ENCODE results near the gene TNRC6A.
"Not testable (repeated sequence)": the region's sequence is repeated elsewhere in the genome, so short reads cannot be mapped to it uniquely, and the experiment has no call there.

TNRC6A gene

DNA sequence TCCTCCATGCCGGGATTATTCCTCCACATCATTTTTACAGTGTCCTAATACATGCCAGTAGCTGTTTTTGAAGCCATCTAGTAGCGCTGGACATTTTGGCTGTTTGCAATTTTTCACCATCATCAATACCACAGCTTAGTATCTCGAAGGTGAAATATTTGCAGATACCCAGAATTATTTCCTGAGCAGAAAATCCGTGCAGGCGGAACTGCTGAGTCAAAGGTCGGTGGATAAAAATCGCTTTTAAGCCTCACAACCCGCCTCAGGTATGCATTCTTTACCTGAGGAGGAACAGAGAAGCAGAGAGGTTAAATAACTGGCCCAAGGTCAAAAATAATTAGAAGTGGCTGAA lies 584 bp upstream of the TNRC6A start:
- DNase-seq: peak; percentile 71

DNA sequence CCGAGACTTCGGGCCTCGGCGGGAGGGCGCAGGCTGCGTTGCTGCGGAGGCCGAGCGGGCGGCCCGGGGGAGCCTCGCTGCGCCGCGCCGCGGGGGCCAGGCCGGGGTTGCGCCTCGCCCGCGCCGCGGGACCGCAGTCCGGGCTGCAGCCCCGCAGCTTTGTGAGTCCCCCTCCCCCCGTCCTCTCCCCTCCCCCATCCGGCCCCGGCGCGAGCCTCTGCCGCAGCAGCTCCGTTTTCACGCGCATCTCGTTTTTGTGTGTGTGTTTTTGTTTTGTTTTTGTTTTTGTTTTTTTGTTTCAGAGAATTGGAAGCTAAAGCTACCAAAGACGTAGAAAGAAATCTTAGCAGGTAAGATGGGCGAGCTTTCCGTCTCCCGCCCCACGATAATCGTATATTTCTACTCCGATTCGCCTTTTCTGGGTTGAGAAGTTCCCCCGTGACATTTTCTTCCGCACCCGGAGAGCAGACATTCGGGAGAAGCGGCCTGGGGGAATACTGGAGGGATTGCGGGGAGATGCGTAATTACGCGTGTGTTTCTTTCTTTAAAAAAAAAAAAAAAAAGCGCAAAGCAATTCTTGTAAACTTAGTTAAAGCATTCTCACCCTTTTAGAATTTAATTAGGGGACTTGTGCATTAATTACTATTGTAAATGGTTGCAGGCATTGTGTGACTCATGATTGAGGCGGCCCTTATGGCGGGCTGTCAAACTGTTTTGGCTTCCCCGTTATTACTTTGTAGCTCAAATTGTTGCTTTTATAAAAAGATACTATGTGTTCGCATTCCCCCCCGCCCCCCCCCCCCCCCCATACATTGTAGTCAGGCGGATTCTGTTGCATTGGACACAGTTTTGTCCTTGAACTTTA lies 732 bp downstream of the TNRC6A start:
- peak; percentile 54 for DNase-seq

DNA sequence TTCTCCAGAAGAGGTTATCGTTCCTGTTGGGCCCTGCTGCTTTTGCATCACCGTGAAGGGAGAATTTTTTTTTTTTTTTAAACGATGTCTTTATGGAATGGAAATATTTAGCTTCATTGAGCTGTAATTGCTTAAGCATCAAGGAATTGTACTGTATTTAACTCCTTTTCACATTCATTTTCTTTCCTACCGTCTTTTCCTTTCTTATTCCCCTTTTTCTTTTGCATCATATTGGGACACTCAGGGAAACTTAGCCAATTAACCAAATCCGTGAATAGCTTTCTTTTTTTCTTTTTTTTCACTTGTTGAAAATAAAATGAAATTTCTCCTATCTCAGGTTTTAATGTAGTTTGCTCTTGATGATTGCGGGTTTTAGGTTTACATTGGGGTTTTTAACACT lies 1.5 kb downstream of the TNRC6A start:
- no peak for DNase-seq

DNA sequence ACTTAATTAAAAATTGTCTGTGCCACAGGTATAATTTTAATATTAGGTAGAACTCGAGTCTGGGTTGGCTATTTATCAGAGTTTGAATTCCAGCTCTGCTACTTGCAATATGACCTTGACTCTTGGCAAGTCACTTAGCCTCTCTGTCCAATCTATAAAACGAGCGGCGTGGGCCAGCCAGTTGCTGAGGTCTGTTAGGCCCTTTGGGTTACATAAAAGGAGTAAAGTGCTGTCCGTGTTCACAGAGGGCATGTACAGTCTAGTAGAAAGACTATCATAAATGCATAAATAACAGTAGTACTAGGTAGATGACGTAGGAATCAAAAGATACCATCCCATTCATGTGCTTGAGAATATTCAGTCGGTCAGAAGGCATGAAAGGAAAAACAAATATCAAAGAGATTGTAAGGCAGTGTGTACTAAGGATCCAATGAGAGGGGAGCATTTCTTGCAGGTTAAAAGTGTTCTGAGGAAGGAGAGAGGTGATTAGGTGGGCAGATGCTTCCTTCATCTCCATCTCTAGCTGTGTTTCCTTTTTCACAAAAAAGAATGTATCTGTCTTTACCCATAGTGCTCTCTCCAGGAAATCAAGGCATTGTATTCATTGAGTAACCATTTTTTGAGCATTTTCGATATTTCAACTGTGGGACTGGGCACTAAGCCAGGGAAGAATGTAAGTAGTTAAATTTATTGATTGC lies 2.4 kb downstream of the TNRC6A start:
- no peak for DNase-seq

DNA sequence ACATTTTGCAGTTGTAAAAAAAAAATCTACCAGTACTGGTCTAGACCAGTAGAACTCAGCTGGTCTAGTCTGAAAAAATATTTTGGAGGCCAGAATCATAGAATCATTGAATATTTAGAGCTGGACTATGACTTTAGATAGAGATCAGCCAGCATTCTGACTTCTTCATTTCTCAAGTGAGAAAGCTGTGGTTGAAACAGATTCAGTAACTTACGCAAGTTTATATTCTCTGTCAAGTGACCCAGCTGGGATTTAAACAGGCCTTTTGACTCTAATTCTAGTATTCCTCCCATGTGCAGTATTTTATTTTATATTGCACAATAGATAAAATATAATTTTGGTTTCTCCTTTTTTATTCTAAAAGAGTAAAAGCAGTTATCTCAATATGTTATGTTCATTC lies 4.9 kb downstream of the TNRC6A start:
- DNase-seq: no peak

DNA sequence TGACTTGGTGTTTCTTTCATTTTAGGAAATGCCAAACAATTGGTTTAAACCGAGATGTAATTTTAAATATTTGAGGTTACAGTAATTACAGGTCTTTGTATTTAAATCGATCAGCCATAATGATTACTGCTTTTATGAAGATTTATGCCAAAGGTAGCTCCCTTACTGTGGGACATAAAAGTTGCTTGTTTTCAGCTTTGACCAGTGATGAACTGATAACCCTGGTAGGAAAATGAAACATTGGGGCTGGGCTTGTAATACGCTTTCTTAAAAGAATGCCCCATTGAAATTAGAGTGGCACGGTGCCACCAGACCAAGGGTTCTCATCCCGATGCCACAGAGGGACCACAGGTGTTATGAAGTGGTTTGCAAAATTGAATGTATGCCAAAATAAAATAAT lies 7.3 kb downstream of the TNRC6A start:
- DNase-seq: no peak

DNA sequence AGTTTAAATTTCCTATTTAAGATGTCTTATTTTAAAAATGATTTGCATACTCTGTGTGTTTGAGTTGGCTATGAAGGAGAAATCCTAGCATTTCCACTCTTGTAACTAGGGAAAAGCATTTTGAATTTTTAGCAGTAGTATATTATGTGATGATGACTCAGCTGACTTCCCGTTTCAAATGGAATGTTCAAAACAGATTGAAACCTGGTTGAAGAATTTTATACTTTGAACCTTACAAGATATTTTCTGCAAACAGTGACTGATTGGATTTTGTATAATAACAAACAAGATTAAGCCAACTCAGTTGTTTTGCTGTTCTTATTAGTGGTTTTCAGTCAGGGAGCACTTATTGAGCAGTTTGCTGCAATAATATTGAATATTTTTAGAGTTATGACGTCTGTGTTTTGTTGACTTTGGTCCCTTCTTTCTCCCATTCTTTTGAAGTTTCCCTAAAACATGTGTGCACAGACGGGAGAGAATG lies 8.0 kb downstream of the TNRC6A start:
- DNase-seq: no peak

DNA sequence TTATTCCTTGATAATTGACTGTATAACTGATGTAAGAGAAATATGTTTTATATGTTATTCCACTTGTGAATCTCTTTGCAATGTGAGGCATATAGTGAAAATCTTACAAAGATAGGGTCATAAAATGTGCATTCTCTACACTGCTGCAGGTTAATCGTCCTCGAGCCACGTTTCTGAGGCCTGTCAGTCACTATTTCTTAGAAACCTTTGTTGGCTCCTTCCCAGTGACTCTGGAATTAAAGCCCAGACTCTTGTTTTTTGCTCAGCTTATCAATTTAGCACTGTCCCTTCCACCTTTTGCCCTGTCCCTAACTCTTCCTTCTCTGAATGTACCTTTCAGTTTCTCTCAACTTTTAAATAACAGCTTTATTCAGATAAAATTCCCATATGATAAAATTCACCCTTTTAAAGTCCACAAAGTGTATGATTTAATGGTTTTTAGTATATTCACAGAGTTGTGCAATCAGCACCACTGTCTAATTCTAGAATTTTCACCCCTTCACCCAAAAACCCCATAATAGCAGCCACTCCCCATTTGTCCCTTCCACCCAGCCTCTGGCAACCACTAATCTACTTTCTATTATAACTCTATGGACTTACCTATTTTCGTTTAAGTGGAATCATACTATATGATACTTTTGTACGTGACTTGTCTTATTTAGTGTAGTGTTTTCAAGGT lies 8.6 kb downstream of the TNRC6A start:
- DNase-seq: no peak

DNA sequence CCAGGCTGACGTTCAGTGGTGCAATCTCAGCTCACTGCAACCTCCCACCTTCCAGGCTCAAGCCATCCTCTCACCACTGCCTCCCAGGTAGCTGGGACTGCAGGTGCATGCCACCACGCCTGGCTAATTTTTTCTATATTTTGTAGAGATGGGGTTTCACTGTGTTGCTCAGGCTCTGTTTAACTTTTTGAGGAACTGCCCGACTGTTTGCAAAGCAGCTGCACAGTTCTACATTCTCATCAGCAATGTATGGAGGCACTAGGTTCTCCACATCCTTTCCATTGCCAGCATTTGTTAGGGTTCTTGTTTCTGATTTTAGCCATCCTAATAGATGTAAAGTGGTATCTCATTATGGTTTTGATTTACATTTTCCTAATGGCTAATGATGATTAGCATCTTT lies 9.4 kb downstream of the TNRC6A start:
- DNase-seq: no peak

DNA sequence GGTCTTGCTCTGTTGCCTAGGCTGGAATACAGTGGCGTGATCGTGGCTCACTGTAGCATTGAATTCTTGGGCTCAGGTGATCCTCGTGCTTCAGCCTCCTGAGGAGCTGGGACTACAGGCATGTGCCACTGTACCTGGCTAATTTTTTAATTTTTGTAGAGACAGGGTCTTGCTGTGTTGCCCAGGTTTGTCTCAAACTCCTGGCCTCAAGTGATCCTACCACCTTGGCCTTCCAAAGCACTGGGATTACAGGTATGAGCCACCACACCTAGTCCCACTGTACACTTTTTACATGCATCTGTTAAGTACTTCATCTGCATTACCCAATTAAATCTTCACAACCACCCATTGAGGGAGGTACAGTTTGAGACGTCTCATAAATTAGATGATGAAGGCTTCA lies 12.4 kb downstream of the TNRC6A start:
- no peak for DNase-seq

DNA sequence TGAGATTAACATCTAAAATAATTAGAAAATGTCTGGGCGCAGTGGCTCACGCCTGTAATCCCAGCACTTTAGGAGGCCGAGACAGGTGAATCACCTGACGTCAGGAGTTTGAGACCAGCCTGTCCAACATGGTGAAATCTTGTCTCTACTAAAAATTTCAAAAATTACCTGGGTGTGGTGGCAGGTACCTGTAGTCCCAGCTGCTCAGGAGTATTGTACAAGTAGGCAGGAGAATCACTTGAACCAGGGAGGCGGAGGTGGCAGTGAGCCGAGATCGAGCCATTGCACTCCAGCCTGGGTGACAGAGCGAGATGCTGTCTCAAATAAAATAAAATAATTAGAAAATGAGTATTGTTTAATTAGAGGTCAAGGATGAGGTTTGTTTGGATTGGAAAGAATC lies 13.2 kb downstream of the TNRC6A start:
- not testable (repeated sequence) for DNase-seq

DNA sequence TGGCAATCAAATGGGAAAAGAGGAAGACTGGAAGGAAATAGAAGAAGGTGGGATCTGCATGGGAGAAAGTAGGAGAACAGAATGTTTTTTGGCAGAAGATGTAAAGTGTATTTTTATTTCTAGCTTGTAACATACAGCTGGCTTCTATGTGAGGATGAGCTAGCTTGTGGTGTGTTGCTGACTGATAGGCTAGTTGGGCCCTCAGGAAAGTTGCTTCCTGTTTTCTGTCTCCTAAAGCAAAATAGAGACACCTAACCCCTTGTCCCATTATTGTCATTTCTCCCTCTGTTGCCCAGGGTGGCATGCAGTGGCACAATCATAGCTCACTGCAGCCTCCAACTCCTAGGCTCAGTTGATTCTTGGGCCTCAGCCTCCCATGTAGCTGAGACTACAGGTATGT lies 15.9 kb downstream of the TNRC6A start:
- DNase-seq: no peak

DNA sequence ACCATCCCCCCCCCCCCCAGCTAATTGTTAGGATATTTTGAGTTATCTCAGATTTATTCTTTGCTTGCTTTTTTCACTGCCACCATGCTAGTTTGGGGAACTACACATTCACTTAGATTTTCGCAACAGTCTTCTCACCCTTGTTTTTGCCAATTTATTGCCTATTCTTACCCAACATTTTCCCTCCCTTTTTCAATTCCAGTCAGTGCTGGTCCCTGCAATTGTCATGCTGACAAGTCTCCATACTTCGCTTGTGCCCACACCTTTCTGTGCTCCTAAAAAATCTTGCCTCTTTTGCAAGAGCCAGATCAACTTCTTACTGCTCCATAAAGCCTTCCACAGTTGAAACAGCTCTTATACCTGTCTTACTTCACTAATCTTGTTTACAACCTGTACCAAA lies 16.3 kb downstream of the TNRC6A start:
- DNase-seq: no peak

DNA sequence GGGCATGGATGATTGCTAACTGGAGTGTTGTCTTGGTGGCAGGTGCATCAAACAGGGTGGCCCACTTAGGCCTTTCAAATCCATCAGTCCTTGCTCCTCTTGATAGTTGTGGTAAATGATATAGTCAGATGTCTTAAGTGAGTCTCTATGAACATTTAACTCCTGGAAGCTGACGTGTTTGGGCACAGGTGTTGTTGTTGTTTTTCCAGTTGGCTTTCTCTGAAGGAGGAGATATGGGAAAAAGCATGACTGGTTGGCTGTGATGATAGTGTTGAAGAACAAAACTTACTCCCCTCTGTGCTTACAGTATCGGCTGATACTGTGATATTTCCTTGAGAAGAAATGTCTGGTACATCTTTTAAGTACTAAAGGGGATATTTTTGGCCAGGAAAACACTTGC lies 18.0 kb downstream of the TNRC6A start:
- peak; percentile 96 for DNase-seq

DNA sequence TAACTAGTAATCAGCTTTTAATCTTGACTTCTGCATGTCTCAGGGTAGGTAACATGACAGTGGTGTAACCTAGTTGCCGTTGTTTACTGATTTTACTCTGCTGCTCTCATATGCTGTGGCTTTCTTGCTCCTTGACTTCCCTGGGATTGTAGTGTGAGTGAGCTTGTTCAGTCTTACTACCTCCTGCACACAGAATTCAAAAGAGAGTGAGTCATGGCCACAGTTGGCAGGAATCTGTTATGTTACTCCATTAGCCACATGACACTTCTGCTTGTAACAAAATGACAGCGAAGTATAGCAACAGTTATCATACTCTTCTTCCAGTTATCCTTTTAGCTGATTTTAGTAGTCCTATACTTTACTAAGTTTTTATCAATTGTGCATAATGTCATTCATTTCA lies 18.8 kb downstream of the TNRC6A start:
- no peak for DNase-seq

DNA sequence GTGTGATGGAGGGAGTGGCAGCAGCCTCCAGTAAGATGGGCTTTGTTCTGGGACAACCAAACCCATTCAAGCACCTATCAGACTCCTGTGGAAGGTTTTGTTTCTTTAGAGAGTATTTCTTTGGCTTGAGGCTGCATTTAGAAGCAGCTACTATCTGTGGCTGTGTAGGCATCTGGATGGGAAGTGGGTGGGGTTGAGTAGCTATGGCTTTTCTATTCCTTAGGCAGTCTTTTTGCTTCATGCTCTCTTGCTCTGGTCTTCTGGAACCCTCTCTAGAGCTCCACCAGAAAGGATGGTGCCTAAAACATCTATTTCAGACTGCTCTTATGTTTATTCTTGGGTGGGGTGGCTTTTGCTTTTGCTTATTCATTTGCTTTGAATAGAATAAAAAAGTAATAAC lies 19.9 kb downstream of the TNRC6A start:
- no peak for DNase-seq

DNA sequence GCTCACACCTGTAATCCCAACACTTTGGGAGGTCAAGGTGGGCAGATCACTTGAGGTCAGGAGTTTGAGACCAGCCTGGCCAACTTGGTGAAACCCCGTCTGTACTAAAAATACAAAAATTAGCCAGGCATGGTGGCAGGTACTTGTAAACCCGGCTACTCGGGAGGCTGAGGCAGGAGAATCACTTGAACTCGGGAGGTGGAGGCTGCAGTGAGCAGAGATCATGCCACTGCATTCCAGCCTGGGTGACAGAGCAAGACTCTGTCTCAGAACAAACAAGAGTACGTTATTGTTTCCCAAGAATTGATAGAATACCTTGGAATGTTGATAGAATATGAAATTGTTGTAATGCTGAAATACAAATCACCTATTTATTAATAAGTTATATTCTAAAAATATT lies 20.4 kb downstream of the TNRC6A start:
- not testable (repeated sequence) for DNase-seq

DNA sequence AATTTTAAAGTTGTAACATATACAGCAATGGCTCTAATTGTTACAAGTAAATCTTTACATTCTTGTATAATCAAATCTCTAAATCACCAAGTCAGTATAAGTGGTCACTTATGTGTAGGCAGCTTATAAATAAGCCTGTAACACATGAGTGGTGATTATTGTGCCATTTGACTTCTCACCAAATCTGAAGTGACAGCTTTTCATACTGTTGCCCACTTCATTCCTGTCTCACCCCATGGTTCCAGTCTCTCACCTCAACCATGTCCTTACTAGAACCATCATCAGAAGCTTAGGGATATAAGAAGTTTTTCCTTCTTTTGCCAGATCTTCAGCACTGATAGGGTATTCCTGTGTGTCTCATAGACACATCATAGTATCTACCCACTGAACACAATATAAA lies 23.5 kb downstream of the TNRC6A start:
- no peak for DNase-seq

DNA sequence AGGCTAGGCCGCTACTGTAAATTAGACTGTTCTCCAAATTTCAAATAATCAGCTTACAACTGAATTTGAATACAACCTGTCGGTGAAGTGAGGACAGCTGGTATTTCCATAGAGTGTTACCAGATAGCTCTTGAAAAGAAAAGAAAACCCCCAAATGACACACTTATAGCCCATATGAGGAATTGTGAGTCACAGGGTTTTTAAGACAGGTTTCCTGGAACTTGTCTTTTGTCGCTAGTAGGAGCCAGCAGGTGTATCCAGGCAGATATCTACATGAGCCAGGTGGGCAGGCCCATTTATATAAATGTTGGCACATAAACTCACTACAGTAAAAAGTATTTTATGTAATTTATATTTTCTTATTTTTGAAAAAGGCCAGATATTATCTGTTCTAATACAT lies 24.0 kb downstream of the TNRC6A start:
- peak; percentile 18 for DNase-seq

DNA sequence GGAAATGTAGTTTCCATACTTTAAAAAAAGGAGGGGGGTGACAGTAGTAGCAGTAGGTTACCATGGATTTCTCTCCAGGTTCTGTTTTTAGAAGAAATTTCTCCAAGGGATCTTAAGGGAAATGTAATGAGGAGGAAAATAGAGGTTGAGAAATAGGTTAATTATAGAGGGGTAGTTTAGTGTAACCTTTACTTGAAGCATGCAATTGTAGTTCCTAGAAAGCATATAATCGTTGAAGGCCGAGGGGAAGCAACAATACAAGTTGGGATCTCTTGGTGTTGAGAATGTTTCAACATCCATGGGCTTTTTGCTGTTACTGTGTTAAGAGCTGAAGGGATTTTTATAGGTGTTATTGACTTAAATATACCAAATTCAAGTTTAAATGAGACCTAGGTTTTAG lies 25.1 kb downstream of the TNRC6A start:
- DNase-seq: no peak

DNA sequence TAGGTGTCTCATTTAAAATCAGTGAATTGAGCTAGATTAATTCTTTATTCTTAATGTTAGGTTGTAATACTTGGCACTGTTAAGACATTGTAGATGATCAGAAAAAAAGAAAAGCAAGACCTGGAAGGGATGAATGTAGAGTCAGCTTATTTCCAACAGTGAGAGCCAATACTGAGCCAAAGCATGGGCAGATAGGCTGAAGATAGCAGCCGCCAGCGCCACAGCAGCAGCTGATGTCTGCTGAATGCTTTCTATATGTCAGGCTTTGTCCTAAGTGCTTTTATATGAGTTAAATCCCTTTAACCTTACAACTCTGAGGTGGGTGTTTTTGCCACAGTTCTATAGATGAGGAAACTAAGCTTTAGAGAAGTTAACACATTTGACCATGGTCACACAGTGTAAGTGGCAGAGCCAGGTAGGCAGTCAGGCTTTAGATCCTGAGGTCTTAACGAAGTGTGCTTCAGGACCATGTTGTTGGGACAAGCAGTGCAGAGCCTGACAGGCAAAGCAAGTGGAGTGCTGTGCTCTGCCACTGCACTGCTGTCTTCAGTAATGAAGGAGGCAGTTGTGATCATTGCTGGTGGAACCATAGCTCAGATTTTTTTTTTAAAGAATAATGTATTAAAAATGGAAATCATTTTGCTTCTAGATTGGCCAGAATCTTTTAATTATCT lies 25.9 kb downstream of the TNRC6A start:
- DNase-seq: no peak

DNA sequence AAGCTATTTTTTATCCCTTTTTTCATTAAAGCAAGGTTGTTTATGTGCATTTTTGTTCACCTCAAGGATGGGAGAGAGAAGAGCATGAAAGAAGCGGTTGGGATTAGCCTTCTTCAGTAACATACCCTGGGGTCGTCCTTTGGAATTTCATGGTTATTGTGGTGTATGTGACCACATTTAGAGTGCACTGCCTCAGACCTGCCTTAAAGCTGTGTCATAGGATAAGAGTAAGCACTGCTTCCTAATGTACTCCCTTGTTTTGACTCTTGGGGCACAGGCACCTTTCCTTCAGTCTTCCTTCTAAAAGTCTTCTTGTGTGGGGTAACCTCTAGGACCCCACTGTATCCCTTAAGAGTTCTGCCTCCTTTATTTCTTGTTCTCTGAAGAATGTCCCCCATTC lies 28.9 kb downstream of the TNRC6A start:
- DNase-seq: no peak

DNA sequence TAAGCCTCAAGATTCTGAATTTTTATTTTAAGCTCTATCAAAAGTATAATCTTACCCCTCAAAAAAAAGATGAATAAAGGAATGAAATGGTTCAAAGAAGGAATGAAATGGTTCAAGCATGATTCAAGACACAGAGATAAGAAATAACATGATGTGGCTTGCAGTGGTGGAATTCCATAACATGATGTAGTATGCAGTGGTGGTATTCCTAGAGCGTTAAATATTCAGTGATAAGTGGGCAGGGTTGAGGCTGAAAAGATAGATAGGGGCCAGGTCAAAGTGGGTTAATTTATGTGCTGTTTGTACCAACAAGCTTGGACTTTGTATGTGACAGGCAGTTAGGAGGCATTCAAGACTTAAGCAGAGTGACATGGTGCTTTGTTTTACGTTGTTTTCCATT lies 29.6 kb downstream of the TNRC6A start:
- DNase-seq: no peak
